K562 treated with DMSO at 1 percent for 24 hours (cell line): Measurements from ENCODE around the gene SAMD7. TPM values are rescaled to one million over a fixed set of nuclear protein-coding genes. Genes with fewer than 3 reads are reported as not detected.

Experiments used
- total RNA-seq: library from RNA; unstranded; fragments of 300-600 nt; gene quantifications from 2 replicates; pipeline ENCODE4 v1.2.3, GENCODE V29; 2022; ENCODE audit warnings: low read depth; ENCODE audit not compliant: insufficient read depth

The SAMD7 gene
- not detected in 2 replicates for total RNA-seq

GRCh38 chr3:169911272-169911671 is at the start of gene SAMD7:
Gene SAMD7, plus strand, starts transcription at chr3:169911572. Its CDS starts 7,927 bp downstream, at chr3:169919499.

GRCh38 chr3:169869484-169870220 is 41.7 kb upstream of the SAMD7 start, which contains the start of gene LRRC31:
Gene LRRC31, minus strand, starts transcription at chr3:169869935. Its CDS starts 128 bp downstream, at chr3:169869807.

GRCh38 chr3:169966428-169966950 is 55.1 kb downstream of the SAMD7 start, which contains the start of gene SEC62:
Gene SEC62, plus strand, starts transcription at chr3:169966807. Its CDS starts 16 bp downstream, at chr3:169966823.

Other genes with a start within 250 kb of the SAMD7 start
- gene MECOM, start 247.9 kb upstream of the SAMD7 start, total RNA-seq: 3.8 and 5.9 TPM in 2 replicates
- gene TERC, start 146.5 kb upstream of the SAMD7 start, total RNA-seq: not detected in 2 replicates
- gene ACTRT3, start 142.0 kb upstream of the SAMD7 start, total RNA-seq: not detected in 2 replicates
- 6.9 and 9.1 TPM in 2 replicates for gene MYNN, start 138.2 kb upstream of the SAMD7 start, total RNA-seq
- not detected in 2 replicates for gene LRRIQ4, start 98.7 kb upstream of the SAMD7 start, total RNA-seq
- gene LRRC34, start 98.7 kb upstream of the SAMD7 start, total RNA-seq: not detected in 2 replicates
- not detected in 2 replicates for gene LRRC31, start 41.6 kb upstream of the SAMD7 start, total RNA-seq
- gene SEC62, start 55.2 kb downstream of the SAMD7 start, total RNA-seq: 31.5 and 37.1 TPM in 2 replicates
- 7.6 and 10.0 TPM in 2 replicates for gene GPR160, start 126.4 kb downstream of the SAMD7 start, total RNA-seq